ENCODE results near the gene ZDHHC8. TPM values are rescaled to one million over a fixed set of nuclear protein-coding genes. Genes with fewer than 3 reads are reported as not detected.

ZDHHC8 gene
- total RNA-seq, 1 experiment from 2014 or later: 51.7 TPM

GRCh38 chr22:20165421-20165820, 33.8 kb downstream of the ZDHHC8 start:
- no peaks in the 10 kb centered on the region for H3K27me3 ChIP-seq (ENCODE audit: insufficient read depth, low read length)
- H2BK15ac ChIP-seq (ENCODE audit: low read depth, low read length): no peak overlapping the region
- H3K9me3 ChIP-seq (ENCODE audit: control insufficient read depth, low read depth, low read length): no peaks in the 10 kb centered on the region
- Mint-ChIP-seq H3K4me3 (no peak overlapping the region), H3K27ac (no peak overlapping the region), H3K9me3 (peaks cover 6 to 17% of the 10 kb centered on the region in 2 experiments; a peak in 4 of 5 replicates), H3K4me1 (no peaks in the 10 kb centered on the region), H3K36me3 (ENCODE audit: insufficient read depth in 1 of 3, low read depth in 3 of 3) (peaks cover 0 to 7% (median 0%) of the 10 kb centered on the region in 3 experiments; a peak in 2 of 7 replicates), H3K27me3 (ENCODE audit: low read depth) (no peaks in the 10 kb centered on the region)
- no peak for DNase-seq
- no peak overlapping the region for H3K56ac ChIP-seq (ENCODE audit: insufficient read length, low read depth, low read length)
- H2BK20ac ChIP-seq (ENCODE audit: low read depth, low read length, poor library complexity, severe bottlenecking): no peak overlapping the region
- H3K9ac ChIP-seq (ENCODE audit: extremely low read depth, insufficient read length, low read length): no peak overlapping the region
- no peak overlapping the region for H4K91ac ChIP-seq (ENCODE audit: insufficient read length, low read depth, low read length)
- H2BK5ac ChIP-seq (ENCODE audit: insufficient read length, low read length): no peak overlapping the region
- no peak overlapping the region for H3K18ac ChIP-seq (ENCODE audit: insufficient read length, low read depth, low read length)
- TF ChIP-seq CTCF (conservative IDR thresholded peaks at IDR 0.05): no peak
- H3T11ph ChIP-seq (ENCODE audit: low read length): no peak overlapping the region
- no peak overlapping the region for H2AFZ ChIP-seq (ENCODE audit: low read length)
- H3K27ac ChIP-seq (ENCODE audit: insufficient read length, low read depth, low read length): no peak overlapping the region
- no peak overlapping the region for H3K4me2 ChIP-seq (ENCODE audit: insufficient read depth, insufficient read length, low read length)
- H2BK12ac ChIP-seq (ENCODE audit: insufficient read length, low read depth, low read length): no peak overlapping the region
- H2BK120ac ChIP-seq (ENCODE audit: low read depth, low read length, poor library complexity, severe bottlenecking): no peak overlapping the region
- H4K5ac ChIP-seq (ENCODE audit: insufficient read length, low read depth, low read length): no peak overlapping the region
- H3K4me1 ChIP-seq (ENCODE audit: insufficient read depth, low read length): no peaks in the 10 kb centered on the region
- no peak overlapping the region for H4K8ac ChIP-seq (replicated peaks; ENCODE audit: insufficient read length, low read depth, low read length)
- no peak overlapping the region for H2AK5ac ChIP-seq (ENCODE audit: insufficient read length, low read length)
- no peak overlapping the region for H3K14ac ChIP-seq (ENCODE audit: insufficient read depth, low read length)
- H3K23me2 ChIP-seq (ENCODE audit: insufficient read length, low read depth, low read length, poor library complexity, severe bottlenecking): no peaks in the 10 kb centered on the region
- no peaks in the 10 kb centered on the region for H3K79me1 ChIP-seq (ENCODE audit: insufficient read depth, low read depth, low read length, poor library complexity, severe bottlenecking)
- H4K20me1 ChIP-seq (ENCODE audit: control insufficient read depth, insufficient read depth, insufficient read length): no peaks in the 10 kb centered on the region
- WGBS (ENCODE audit: extremely low coverage, insufficient read length, low lambda C conversion rate): no CpG with 5 or more reads among the region's 12 CpGs
- H3K23ac ChIP-seq (ENCODE audit: insufficient read length, low read depth, low read length): no peak overlapping the region
- H3K4ac ChIP-seq (ENCODE audit: low read depth, low read length): no peak overlapping the region
- no peaks in the 10 kb centered on the region for H3K79me2 ChIP-seq (ENCODE audit: insufficient read depth, low read length)
